ENCODE results near the gene PRR15L. TPM values are rescaled to one million over a fixed set of nuclear protein-coding genes. Genes with fewer than 3 reads are reported as not detected.

Gene PRR15L
- total RNA-seq, 1 experiment from 2014 or later, result not detected

DNA sequence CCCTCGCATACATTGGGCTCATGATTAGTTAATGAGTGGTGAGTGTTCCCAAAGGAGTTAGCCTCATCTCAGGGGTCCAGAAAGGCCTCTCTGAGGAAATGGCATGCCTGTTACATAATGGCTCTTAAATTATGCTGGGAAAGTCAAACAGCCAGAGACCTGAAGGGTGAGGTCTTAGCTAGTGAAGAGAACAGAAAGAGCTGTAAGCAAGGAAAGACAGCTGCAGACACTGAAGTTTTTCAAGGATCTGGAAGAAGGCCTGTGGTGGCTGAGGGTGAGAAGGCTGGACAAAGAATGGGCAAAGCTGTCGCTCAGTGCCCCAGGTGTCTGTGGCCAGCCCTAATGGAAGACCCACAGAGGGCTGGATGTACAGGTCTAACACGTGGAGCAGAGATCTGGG, 51.2 kb downstream of the PRR15L start:
- Mint-ChIP-seq H3K4me3 (no peak overlapping the region), H3K27ac (no peak overlapping the region; a peak in 1 of 7 replicates), H3K27me3 (ENCODE audit: low read depth) (no peaks in the 10 kb centered on the region), H3K9me3 (no peaks in the 10 kb centered on the region), H3K4me1 (peaks cover 23 to 26% of the 10 kb centered on the region in 2 experiments), H3K36me3 (ENCODE audit: insufficient read depth in 1 of 3, low read depth in 3 of 3) (peaks cover 0 to 14% (median 12%) of the 10 kb centered on the region in 3 experiments; a peak in 5 of 7 replicates)
- no peak overlapping the region for H3K56ac ChIP-seq (ENCODE audit: insufficient read length, low read depth, low read length)
- no peak overlapping the region for H3K27ac ChIP-seq (ENCODE audit: insufficient read length, low read depth, low read length)
- no peaks in the 10 kb centered on the region for H3K79me1 ChIP-seq (ENCODE audit: insufficient read depth, low read depth, low read length, poor library complexity, severe bottlenecking)
- H3K9me3 ChIP-seq (ENCODE audit: control insufficient read depth, low read depth, low read length), result no peaks in the 10 kb centered on the region
- no peaks in the 10 kb centered on the region for H3K27me3 ChIP-seq (ENCODE audit: insufficient read depth, low read length)
- H3K23ac ChIP-seq (ENCODE audit: insufficient read length, low read depth, low read length), result no peak overlapping the region
- WGBS (ENCODE audit: extremely low coverage, insufficient read length, low lambda C conversion rate), result no CpG with 5 or more reads among the region's 3 CpGs
- H3K4me2 ChIP-seq (ENCODE audit: insufficient read depth, insufficient read length, low read length), result no peak overlapping the region
- H4K91ac ChIP-seq (ENCODE audit: insufficient read length, low read depth, low read length), result no peak overlapping the region
- no peak for DNase-seq
- no peaks in the 10 kb centered on the region for H3K79me2 ChIP-seq (ENCODE audit: insufficient read depth, low read length)
- no peak overlapping the region for H3T11ph ChIP-seq (ENCODE audit: low read length)
- H4K8ac ChIP-seq (replicated peaks; ENCODE audit: insufficient read length, low read depth, low read length), result no peak overlapping the region
- no peak overlapping the region for H2BK15ac ChIP-seq (ENCODE audit: low read depth, low read length)
- no peak overlapping the region for H3K9ac ChIP-seq (ENCODE audit: extremely low read depth, insufficient read length, low read length)
- H2AFZ ChIP-seq (ENCODE audit: low read length), result no peak overlapping the region
- H2AK5ac ChIP-seq (ENCODE audit: insufficient read length, low read length), result no peak overlapping the region
- no peaks in the 10 kb centered on the region for H4K20me1 ChIP-seq (ENCODE audit: control insufficient read depth, insufficient read depth, insufficient read length)
- H3K4me1 ChIP-seq (ENCODE audit: insufficient read depth, low read length), result peaks cover 4% of the 10 kb centered on the region; the same call in 1 of the 2 replicates
- H2BK12ac ChIP-seq (ENCODE audit: insufficient read length, low read depth, low read length), result no peak overlapping the region
- no peaks in the 10 kb centered on the region for H3K23me2 ChIP-seq (ENCODE audit: insufficient read length, low read depth, low read length, poor library complexity, severe bottlenecking)
- TF ChIP-seq, protein P1, sequence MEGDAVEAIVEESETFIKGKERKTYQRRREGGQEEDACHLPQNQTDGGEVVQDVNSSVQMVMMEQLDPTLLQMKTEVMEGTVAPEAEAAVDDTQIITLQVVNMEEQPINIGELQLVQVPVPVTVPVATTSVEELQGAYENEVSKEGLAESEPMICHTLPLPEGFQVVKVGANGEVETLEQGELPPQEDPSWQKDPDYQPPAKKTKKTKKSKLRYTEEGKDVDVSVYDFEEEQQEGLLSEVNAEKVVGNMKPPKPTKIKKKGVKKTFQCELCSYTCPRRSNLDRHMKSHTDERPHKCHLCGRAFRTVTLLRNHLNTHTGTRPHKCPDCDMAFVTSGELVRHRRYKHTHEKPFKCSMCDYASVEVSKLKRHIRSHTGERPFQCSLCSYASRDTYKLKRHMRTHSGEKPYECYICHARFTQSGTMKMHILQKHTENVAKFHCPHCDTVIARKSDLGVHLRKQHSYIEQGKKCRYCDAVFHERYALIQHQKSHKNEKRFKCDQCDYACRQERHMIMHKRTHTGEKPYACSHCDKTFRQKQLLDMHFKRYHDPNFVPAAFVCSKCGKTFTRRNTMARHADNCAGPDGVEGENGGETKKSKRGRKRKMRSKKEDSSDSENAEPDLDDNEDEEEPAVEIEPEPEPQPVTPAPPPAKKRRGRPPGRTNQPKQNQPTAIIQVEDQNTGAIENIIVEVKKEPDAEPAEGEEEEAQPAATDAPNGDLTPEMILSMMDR (conservative IDR thresholded peaks at IDR 0.05), result no peak
- no peak overlapping the region for H2BK120ac ChIP-seq (ENCODE audit: low read depth, low read length, poor library complexity, severe bottlenecking)
- no peak overlapping the region for H3K4ac ChIP-seq (ENCODE audit: low read depth, low read length)
- no peak overlapping the region for H4K5ac ChIP-seq (ENCODE audit: insufficient read length, low read depth, low read length)
- no peak overlapping the region for H2BK5ac ChIP-seq (ENCODE audit: insufficient read length, low read length)
- H2BK20ac ChIP-seq (ENCODE audit: low read depth, low read length, poor library complexity, severe bottlenecking), result no peak overlapping the region
- no peak overlapping the region for H3K14ac ChIP-seq (ENCODE audit: insufficient read depth, low read length)
- no peak overlapping the region for H3K18ac ChIP-seq (ENCODE audit: insufficient read length, low read depth, low read length)
